GM12878 (cell line): Measurements from ENCODE around the gene LRP1B. TPM values are rescaled to one million over a fixed set of nuclear protein-coding genes. Genes with fewer than 3 reads are reported as not detected.

Experiments
- ATAC-seq: fragments of 200-7000 bp; cut with Tn5 transposase; 3 replicates; pipeline ENCODE4 v1.9.1; 2020; ENCODE audit warnings: mild to moderate bottlenecking, moderate library complexity
- BruUV-seq: library from RNA; stranded (reverse); fragments of 400-500 nt; replicated peaks from 2 replicates; lab custom pipeline; 2021; lab: Mats Ljungman, UMichigan
- CTCF ChIA-PET: fragments of 300-600 bp; sonication (Branson Sonifier 250); formaldehyde crosslinking; extraction: SDS; loops from one replicate; lab custom pipeline; 2021; ENCODE audit warnings: inconsistent platforms; lab: Yijun Ruan, JAX
- POLR2A ChIA-PET: fragments of 350-600 bp; formaldehyde crosslinking; extraction: SDS; loops from one replicate; lab custom pipeline; 2021; ENCODE audit warnings: inconsistent platforms; lab: Charles Lee
- RAD21 ChIA-PET: fragments of 300-600 bp; sonication (Branson Sonifier 250); formaldehyde crosslinking; loops from one replicate; lab custom pipeline; 2023; ENCODE audit warnings: antibody characterized with exemption; ENCODE audit not compliant: unreplicated experiment; lab: Charles Lee
- SMC1A ChIA-PET: fragments of 300-600 bp; sonication (Branson Sonifier 250); formaldehyde crosslinking; loops from one replicate; lab custom pipeline; 2023; ENCODE audit not compliant: unreplicated experiment, uncharacterized antibody; lab: Charles Lee
- DNase-seq: peaks from one replicate; pipeline ENCODE4 v3.0.0-alpha.2; 2011; ENCODE audit warnings: low read depth, low spot score
- FAIRE-seq: peaks from 3 replicates; lab custom pipeline; 2011; peaks lifted over from hg19 to GRCh38; lab: Jason Lieb, UNC
- H2AFZ ChIP-seq: 2 replicates; pipeline ENCODE4 v1.6.0; 2011; ENCODE audit warnings: low read depth, low read length, control low read depth; ENCODE audit not compliant: control insufficient read depth
- H3K27ac ChIP-seq: 2 replicates; pipeline ENCODE4 v1.5.1; 2011; ENCODE audit warnings: control low read depth; ENCODE audit not compliant: control insufficient read depth, insufficient read depth
- H3K27me3 ChIP-seq, 2 experiments: replicated peaks in 1 of 2; 2 replicates each; pipeline versions ENCODE4 v1.6.0 to v1.6.1; 2011; ENCODE audit warnings: low read length in 1 of 2; ENCODE audit not compliant: control insufficient read depth in 2 of 2, insufficient read depth in 2 of 2
- H3K36me3 ChIP-seq, 2 experiments: 2 replicates each; pipeline ENCODE4 v1.5.1; 2011; ENCODE audit warnings: low read length in 1 of 2; ENCODE audit not compliant: control insufficient read depth in 2 of 2, insufficient read depth in 2 of 2
- H3K4me1 ChIP-seq: 2 replicates; pipeline ENCODE4 v1.6.1; 2011; ENCODE audit warnings: mild to moderate bottlenecking, low read length, moderate library complexity, mixed read lengths; ENCODE audit not compliant: control insufficient read depth, insufficient read depth
- H3K4me2 ChIP-seq: 2 replicates; pipeline ENCODE4 v1.6.0; 2011; ENCODE audit warnings: control low read depth; ENCODE audit not compliant: control insufficient read depth, insufficient read depth
- H3K4me3 ChIP-seq: fragments of 200-600 bp; sonication (generic); 2 replicates; pipeline ENCODE4 v1.5.1; 2016
- H3K79me2 ChIP-seq: 2 replicates; pipeline ENCODE4 v1.6.0; 2011; ENCODE audit warnings: low read length; ENCODE audit not compliant: control insufficient read depth, insufficient read depth
- H3K9ac ChIP-seq: 2 replicates; pipeline ENCODE4 v1.8.0; 2011; ENCODE audit warnings: low read length, control low read depth, mixed read lengths; ENCODE audit not compliant: control insufficient read depth, insufficient read depth
- H3K9me3 ChIP-seq: replicated peaks from 3 replicates; pipeline ENCODE4 v1.5.1; 2011; ENCODE audit warnings: mild to moderate bottlenecking, low read length; ENCODE audit not compliant: control insufficient read depth, insufficient read depth
- H4K20me1 ChIP-seq: 2 replicates; pipeline ENCODE4 v1.6.0; 2011; ENCODE audit not compliant: control insufficient read depth, insufficient read depth
- E4F1 ChIP-seq: fragments of 450-650 bp; IDR thresholded peaks from 2 replicates; pipeline ENCODE4 v1.6.1; 2018; ENCODE audit warnings: borderline replicate concordance, mild to moderate bottlenecking; ENCODE audit not compliant: partially characterized antibody
- HCFC1 ChIP-seq: fragments of 150-350 bp; IDR thresholded peaks from 2 replicates; pipeline ENCODE4 v1.6.1; 2014; ENCODE audit warnings: low read length
- LARP7 ChIP-seq: fragments of 450-650 bp; IDR thresholded peaks from 2 replicates; pipeline ENCODE4 v1.6.1; 2017; ENCODE audit warnings: mild to moderate bottlenecking
- MLLT1 ChIP-seq: fragments of 450-650 bp; IDR thresholded peaks from 2 replicates; pipeline ENCODE4 v1.6.1; 2016; ENCODE audit warnings: mild to moderate bottlenecking
- NFYA ChIP-seq: IDR thresholded peaks from 2 replicates; pipeline ENCODE4 v1.6.1; 2011; ENCODE audit warnings: low read depth, mild to moderate bottlenecking, low read length, improper control_type of control experiment, borderline replicate concordance
- RELB ChIP-seq: fragments of 450-650 bp; IDR thresholded peaks from 2 replicates; pipeline ENCODE4 v1.6.1; 2017; ENCODE audit warnings: low read depth, mild to moderate bottlenecking, moderate library complexity
- REST ChIP-seq: IDR thresholded peaks from 2 replicates; pipeline ENCODE4 v1.6.1; 2012; ENCODE audit warnings: mild to moderate bottlenecking, low read depth, low read length
- SMARCA5 ChIP-seq: fragments of 450-650 bp; IDR thresholded peaks from 2 replicates; pipeline ENCODE4 v1.6.1; 2017; ENCODE audit warnings: mild to moderate bottlenecking
- TCF3 ChIP-seq: IDR thresholded peaks from 2 replicates; pipeline ENCODE4 v1.6.1; 2012; ENCODE audit warnings: low read depth, mild to moderate bottlenecking, low read length, borderline replicate concordance; ENCODE audit not compliant: insufficient read depth
- YY1 ChIP-seq: IDR thresholded peaks from 2 replicates; pipeline ENCODE4 v1.6.1; 2011; ENCODE audit warnings: low read depth, mild to moderate bottlenecking, low read length
- ZBTB40 ChIP-seq: fragments of 450-650 bp; IDR thresholded peaks from 2 replicates; pipeline ENCODE4 v1.6.1; 2016; ENCODE audit warnings: mild to moderate bottlenecking, moderate library complexity, borderline replicate concordance
- whole genome bisulfite sequencing: methylation state at CpG from one replicate; pipeline ENCODE4 v1.1.6; 2016; ENCODE audit warnings: low lambda C conversion rate; ENCODE audit not compliant: insufficient replicate concordance, insufficient coverage; ENCODE audit errors: missing lambda C conversion rate; 5-methylcytosine and 5-hydroxymethylcytosine counted together
- in situ Hi-C: fragments of 300-500 bp; cut with MboI; formaldehyde crosslinking; loops from 9 replicates; pipeline ENCODE4 v1.14.3; 2018; ENCODE audit warnings: mixed read lengths
- intact Hi-C: fragments of 100-400 bp; cut with micrococcal nuclease; formaldehyde crosslinking; loops from one replicate; pipeline ENCODE4 v1.14.2; 2022; ENCODE audit not compliant: unreplicated experiment
- polyA plus RNA-seq, 11 experiments: library from polyadenylated mRNA; depleted of rRNA in 4 of 11; unstranded in 6 of 11; stranded (reverse) in 5 of 11; fragments of >200 nt; fragmentation: Nextera tagmentation in 4 of 11; fragmentation: Illumina TruSeq in 1 of 11; extraction: Ambion mirVana in 4 of 11; extraction: Trizol in 1 of 11; gene quantifications; 1 replicate in 1 of 11; 2 replicates in 10 of 11; pipeline versions ENCODE4 v1.2.1 to v1.2.3, GENCODE V29; 2011 to 2016; ENCODE audit warnings: inconsistent platforms in 2 of 11, missing spikeins in 2 of 11, low read depth in 1 of 11
- total RNA-seq, 4 experiments: library from RNA; depleted of rRNA in 3 of 4; stranded (reverse); fragments of >200 nt in 3 of 4; fragmentation: Illumina TruSeq in 1 of 4; extraction: Trizol in 1 of 4; gene quantifications; 2 replicates each; pipeline versions ENCODE4 v1.2.1 to v1.2.3, GENCODE V29; 2013 to 2021

The LRP1B gene
- total and polyA plus RNA-seq, 10 of the 15 experiments (the other 5 are each of a cell fraction or from before 2014, with no cell fraction given): under 0.01 to 0.06 (median 0.03) TPM; not detected in 5

GRCh38 chr2:141709756-141710155 lies 421.1 kb downstream of the LRP1B start:
- 0% methylated on average over 2 of the region's 2 CpGs for WGBS
- H3K4me2 ChIP-seq: no peak overlapping the region

More at GRCh38 chr2:141709756-141710155, 421.1 kb downstream of the LRP1B start:
- FAIRE-seq (no peak), DNase-seq (no peak), ATAC-seq (no peak)
- no peaks in the 10 kb centered on the region for H4K20me1 ChIP-seq
- H3K36me3 ChIP-seq: no peaks in the 10 kb centered on the region
- no peak overlapping the region for H3K9ac ChIP-seq
- no peaks in the 10 kb centered on the region for H3K9me3 ChIP-seq
- no peaks in the 10 kb centered on the region for H3K27me3 ChIP-seq
- RAD21 ChIA-PET: no interaction called here
- in situ Hi-C loops (no loop called here), intact Hi-C loops (no loop called here)
- CTCF ChIA-PET: no interaction called here
- no peak overlapping the region for H3K27ac ChIP-seq
- no peaks in the 10 kb centered on the region for H3K79me2 ChIP-seq
- H2AFZ ChIP-seq: no peak overlapping the region
- POLR2A ChIA-PET: no interaction called here
- BruUV-seq: no TSS peak
- SMC1A ChIA-PET: no interaction called here
- no peak overlapping the region for H3K4me3 ChIP-seq
- TF ChIP-seq MLLT1: no peak
- TF ChIP-seq REST: no peak
- TF ChIP-seq NFYA: no peak
- no peak for TF ChIP-seq ZBTB40
- TF ChIP-seq HCFC1: no peak
- TF ChIP-seq YY1: no peak
- no peak for TF ChIP-seq LARP7
- TF ChIP-seq TCF3: no peak
- TF ChIP-seq SMARCA5: no peak
- no peak for TF ChIP-seq E4F1
- no peak for TF ChIP-seq RELB
- no peaks in the 10 kb centered on the region for H3K4me1 ChIP-seq
